GM18508 (cell line): ENCODE measurements around the gene MCMBP.
"Not testable (repeated sequence)": the region's sequence is repeated elsewhere in the genome, so short reads cannot be mapped to it uniquely, and the experiment has no call there.

Source experiments
- ATAC-seq: cut with Tn5 transposase; IDR thresholded peaks from one replicate; pipeline ENCODE4 v1.9.1; 2021; ENCODE audit warnings: moderate number of reproducible peaks; ENCODE audit not compliant: insufficient read depth, unreplicated experiment

MCMBP gene

GRCh38 chr10:119796039-119796438, 76.6 kb downstream of the MCMBP start:
- ATAC-seq = no peak

DNA sequence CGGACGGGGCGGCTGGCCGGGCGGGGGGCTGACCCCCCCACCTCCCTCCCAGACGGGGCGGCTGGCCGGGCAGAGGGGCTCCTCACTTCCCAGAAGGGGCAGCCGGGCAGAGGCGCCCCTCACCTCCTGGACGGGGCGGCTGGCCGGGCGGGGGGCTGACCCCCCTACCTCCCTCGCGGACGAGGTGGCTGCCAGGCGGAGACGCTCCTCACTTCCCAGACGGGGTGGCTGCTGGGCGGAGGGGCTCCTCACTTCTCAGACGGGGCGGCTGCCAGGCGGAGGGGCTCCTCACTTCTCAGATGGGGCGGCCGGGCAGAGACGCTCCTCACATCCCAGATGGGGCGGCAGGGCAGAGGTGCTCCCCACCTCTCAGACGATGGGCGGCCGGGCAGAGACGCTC, 77.5 kb downstream of the MCMBP start:
- not testable (repeated sequence) for ATAC-seq

- no peak for ATAC-seq
Observed at GRCh38 chr10:119786117-119786769, 86.4 kb downstream of the MCMBP start.

DNA sequence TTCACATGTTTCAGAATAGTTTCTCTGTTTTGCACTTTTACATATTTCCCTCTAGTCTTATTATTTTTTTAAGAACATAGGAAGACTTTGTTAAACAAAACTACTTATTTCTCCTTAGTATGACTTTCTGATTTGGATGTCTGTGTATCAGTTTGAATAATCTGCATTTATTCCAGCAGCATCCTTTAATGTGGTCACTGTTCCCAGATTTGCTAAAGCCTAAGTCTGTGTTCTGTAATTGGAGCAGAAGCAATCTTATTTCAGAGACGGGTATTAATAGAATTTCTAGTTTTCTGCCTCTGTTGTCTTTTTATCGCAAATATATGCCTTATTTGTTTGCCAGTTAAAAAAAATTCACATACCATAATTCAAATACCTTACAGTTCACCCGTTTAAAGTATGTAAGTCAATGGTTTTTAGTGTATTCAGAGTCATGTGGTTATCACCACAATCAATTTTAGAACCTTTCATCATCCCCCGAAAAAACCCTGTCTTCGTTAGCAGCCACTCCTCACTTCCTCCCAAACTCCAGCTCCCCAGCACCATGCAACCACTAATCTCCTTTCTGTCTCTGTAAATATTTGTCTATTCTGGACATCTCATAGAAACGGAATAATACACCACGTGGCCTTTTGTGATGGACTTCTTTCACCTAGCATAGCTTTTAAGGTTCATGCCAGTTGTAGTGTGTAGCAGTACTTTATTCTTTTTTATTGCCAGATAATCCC, 88.1 kb downstream of the MCMBP start:
- no peak for ATAC-seq

DNA sequence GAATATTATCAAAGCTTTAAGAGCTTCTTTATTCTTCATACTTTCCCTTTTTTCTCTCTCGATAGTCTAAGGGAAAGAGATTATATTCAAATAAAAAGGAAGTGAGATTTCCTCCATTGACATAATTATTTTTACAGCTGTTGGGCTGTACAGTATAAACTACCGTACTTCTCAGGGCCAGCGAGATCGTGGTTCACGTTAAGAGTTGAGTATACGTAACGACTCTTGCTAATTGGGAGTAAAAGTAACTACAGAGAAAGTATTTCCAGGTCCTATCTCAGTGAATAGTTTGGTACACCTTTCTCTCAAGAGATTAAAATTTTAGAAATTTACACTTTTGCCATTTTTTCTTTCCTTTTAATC, 89.0 kb downstream of the MCMBP start:
- no peak for ATAC-seq

DNA sequence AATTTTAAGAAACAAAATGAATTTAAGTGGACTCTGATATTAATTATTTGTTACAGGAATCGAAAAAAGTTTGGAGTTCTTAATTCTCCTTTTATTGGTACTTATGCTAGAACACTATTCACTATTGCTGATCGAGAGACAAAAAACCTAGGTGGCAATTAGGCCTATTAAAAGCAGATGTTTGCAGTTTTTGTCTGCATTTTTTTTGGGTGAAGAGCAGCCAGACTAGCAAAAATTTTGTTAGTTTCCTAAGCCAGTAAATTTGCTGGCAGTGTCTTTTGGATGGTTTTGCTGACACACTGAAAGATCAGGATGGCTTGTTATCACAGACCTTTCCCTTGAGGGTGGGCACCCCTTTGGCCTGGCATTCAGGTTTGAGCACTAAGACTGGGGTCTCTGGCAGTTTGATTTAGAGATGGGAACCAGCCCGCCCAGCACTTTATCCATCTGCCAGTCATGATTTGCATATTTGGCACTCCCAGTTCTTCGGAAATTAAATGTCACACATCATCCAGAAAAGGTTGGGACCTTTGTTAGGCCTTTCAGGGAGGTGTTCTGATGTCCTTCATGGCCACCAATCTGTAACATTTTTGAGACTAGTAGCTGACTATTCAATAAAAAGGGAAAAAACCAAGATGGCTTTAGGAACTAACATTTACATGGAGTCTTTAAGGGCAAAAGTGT, 89.5 kb downstream of the MCMBP start:
- ATAC-seq = no peak

- ATAC-seq = no peak
Observed at GRCh38 chr10:119781498-119781897, 91.1 kb downstream of the MCMBP start.

DNA sequence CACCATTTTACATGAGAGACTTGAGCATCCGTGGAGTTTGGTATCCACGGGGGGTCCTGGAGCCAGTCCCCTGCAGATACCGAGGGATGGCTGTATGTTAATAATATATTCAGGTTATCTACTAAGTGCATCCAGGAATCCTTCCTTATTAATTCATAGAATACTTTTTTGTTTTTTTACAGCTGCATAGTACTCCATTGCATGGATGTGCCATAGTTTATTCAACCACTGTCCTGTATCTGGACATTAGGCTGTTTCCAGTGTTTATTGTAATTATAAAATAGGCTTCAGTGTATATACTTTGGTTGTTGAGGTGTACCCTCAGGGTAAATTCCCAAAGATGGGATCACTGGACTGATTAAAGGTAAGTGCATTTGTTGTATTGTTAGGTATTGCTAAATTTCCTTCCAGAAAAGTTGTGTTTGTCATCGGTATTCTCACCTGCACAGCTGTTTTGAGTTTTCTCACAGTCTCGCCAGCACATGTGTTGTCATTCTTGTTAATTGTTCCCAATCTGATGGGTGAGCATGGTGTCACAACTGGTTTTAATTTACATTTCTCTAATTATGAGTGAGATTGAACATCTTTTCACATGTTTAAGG, 91.7 kb downstream of the MCMBP start:
- no peak for ATAC-seq
